HG03469 (cell line): ENCODE results near the gene SACM1L.
"Not testable (repeated sequence)": the region's sequence is repeated elsewhere in the genome, so short reads cannot be mapped to it uniquely, and the experiment has no call there.

ENCODE experiments used
- ATAC-seq: cut with Tn5 transposase; IDR thresholded peaks from one replicate; pipeline ENCODE4 v1.9.1; 2021; ENCODE audit warnings: mild to moderate bottlenecking, moderate library complexity, moderate number of reproducible peaks; ENCODE audit not compliant: unreplicated experiment

Gene SACM1L

DNA sequence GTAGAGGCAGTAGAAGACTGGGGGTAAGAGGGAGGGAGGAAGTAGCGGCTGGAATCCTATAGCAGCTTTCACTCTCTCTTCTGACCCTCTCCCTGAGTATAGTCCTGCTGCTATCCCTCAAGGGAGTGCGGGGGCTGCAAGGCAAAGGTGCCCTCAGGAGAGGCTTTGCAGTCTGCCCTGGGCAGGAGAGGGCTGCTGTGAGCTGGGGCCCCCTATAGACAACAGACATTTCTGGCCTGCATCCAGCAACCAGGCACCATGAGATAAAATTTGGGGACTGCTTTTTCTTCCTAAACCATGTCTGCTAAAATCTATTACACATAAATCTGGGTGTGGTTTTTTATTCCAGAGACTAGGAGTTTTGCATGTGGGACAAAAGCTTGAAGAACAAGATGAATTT lies 48.0 kb downstream of the SACM1L start:
- ATAC-seq = no peak

DNA sequence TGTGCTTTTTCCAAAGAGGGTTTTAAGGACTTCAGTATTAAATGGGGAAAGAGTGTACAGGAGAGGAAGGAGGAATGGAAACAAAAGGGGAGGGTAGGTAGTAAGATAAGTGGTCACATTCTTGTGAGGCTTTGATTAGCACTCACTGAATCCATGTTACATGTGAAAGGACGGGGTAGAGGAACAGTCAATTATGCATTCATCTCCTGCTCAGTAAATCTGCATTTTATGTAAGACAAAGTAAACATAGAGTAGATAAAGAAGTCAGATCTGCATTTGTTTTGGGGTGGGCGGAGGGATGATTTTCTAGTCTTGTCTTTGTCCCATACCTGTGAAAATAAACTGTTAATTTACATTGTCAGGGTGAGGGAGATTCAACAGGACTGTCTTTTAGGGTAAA lies 50.8 kb downstream of the SACM1L start:
- ATAC-seq = no peak

DNA sequence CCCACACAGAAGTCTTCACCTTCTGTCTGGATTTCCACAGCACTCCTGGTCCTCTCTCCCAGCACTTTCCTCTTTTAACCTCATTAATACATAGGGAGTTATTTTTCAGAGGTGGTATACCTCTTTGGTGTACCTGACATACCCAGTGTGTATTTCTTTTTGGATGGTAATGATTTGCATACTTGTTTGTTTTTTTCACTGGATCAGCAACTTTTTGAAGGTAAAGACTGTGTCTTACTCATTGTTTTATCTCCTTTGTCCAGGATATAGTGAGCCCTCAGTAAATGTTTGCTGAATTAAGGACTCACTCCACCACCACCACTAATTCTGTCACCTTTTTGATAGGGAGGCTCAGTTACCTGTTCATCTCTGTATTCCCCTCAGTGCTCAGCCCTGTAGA lies 52.1 kb downstream of the SACM1L start:
- ATAC-seq = no peak

DNA sequence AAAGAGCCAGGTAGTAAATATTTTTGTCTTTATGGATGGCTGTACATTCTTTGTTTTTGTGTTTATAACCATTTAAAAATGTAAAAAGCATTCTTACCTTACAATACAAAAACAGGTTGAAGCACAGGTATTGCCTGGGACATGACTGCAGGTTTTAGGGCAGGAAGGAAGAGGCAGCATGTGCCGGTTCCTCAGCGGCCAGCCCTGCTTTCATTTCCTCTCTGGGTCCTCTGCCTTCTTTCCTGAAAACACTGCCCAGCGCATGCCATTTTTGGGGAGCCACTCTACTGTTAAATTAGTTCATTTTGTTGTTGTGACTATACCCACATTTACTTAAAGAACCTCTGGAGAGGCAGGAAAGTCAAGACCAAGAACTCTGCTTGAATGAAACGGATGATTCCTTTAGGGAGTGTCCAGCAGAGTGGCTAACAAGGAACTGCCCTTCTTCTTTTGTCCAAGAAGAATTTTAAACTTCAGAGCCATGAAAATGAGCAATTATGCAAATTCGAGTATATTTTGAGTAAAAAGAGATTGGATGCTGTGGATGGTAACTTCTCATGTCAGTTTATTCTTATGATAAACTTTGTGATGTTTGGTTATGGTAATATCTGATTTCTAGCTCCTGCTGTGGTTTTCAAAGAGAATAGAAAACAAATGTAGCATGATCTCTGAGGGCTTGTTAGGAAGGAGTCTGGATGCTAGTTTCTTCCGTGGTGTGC lies 52.7 kb downstream of the SACM1L start:
- ATAC-seq = no peak

DNA sequence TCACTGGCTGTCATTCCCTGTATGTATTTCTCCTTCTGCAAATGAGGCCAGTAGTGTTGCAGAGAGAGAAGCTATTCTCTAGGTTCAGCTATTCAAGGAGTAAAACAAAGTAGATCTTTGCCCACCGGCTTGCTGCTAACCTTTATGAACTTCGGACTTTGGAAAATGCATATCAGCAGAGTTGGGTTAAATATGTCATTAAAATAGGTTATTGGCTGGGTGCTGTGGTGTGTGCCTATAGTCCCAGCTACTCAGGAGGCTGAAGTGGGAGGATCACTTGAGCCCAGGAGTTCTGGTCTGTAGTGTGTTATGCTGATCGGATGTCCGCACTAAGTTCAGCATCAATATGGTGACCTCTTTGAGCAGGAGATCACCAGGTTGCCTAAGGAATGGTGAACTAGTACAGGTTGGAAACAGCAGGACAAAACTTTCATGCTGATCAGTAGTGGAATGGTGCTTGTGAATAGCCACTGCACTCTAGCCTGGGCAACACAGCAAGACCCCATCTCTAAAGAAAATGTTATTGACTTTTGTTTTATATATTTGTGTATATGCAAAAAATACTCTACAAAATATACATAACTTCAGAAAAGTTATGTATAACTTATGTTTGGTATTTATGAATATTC lies 53.4 kb downstream of the SACM1L start:
- no peak for ATAC-seq

DNA sequence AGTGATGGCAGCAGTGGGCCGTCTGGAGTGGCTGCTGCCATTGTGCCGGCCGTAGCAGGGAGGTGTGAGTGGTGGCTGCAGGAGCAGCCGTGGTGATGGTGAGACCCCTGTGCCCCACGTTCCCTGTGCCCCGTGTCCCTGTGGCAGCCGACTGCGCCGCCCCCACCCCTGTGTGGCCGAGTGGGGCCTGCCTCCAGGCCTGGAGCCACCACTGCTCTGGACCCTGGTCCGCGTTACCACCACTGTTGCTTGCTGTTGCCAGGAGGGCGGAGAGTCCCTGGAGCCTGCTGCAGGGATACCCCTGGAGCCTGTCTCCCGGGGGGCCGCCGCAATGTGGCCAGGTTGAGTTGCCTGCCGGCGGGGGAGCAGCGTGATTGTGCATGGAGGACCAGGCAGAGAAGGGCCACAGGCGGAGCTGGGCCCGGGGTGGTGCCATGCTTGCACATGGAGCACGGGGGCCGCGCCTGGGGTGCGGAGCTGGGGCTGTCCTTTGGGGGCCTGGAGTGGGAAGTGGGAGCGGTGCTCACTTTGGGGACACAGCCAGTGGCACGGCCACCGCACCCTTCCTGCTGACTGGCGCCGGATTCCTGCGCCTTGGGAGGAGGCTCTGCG lies 57.1 kb downstream of the SACM1L start:
- ATAC-seq = no peak

DNA sequence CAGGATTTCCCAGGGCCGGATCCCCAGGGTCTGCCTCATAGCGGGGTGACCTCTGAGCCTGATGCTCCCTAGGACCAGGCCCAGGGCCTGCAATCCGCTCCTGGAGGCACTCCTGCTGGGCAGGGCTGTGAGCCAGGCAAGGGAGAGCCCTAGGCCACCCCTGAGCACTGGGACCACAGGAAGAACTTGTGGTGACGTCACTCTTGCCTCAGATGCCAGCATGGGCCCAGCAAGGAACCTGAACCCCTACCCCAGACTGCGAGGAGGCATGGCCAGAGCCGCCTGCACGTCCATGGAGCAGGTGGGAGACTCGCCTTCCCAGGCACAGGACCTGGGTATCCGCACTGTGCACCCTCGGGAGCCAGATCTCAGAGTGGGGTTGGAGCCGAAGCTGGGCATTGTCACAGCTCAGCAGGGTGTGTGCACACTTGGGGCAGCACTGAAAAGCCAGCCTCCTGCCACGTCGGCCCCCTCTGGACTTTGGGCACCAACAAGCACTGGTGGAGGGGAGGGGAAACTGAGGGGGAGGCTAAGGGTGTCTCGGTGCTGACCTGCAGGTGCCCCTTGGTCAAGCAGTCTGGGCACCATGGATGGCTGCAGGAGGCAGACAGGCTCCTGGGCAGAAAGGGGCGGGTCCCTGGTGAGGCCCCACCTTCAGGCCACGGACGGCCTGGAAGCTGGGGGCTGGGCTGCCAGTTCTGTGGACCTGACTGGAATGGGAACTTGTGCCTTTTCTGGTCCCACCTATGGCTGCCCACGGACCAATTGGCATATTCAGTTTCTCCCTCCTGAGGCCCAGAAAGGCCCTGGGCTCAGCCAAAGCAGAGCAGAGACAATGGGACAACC lies 57.8 kb downstream of the SACM1L start:
- ATAC-seq = no peak

DNA sequence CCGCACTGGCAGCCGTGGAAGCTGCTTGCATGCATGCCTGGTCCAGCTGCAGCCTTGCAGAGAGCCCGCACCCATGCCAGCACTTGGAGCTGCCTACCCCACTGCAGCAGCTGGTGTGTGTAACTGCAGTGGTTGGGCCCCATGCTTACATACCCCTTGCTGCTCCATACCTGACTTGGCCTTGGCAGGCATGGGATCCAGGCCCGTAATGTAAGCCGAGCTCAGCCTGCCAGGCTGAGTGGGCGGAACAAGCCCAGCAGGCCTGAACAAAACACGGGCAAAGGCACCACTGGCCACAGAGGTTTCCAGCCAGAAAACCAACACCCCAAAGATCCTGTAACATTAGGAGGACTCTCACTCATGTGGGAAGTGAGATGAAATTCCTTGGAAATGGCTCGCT lies 58.9 kb downstream of the SACM1L start:
- no peak for ATAC-seq

DNA sequence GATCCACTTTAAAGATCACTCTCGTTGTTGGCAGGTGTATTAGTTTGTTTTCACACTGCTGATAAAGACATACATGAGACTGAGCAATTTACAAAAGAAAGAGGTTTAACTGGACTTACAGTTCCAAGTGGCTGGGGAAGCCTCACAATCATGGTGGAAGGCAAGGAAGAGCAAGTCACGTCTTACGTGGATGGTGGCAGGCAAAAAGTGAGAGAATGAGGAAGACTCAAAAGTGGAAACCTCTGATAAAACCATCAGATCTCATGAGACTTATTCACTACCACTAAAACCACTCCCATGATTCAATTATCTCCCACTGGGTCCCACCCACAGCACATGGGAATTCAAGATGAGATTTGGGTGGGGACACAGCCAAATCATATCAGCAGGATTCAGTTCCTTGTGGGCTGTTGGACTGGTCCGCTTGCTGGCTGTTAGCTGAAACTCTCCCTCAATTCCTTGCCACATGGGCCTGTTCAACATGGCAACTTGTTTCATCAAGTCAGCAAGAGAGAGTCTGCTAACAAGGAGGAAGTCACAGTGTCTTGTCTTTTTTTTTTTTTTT lies 59.9 kb downstream of the SACM1L start:
- ATAC-seq = not testable (repeated sequence)

DNA sequence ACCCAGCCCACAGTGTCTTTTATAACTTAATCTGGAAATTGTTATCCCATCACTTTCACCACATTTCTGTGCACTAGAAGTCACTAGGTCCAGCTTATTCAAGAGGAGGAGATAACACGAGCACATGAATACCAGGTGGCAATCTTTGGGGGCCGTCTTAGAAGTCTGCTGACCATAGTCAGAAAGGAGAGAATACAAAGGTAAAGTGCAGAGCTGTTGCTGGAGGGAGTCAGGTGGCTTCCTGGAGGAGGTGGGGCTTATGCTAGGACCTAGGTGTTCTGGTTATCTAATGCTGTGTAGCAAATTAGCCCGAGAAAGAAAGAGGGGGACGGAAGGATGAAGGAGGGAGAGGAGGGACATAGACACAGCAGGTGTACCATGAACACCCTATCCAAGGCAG lies 60.7 kb downstream of the SACM1L start:
- no peak for ATAC-seq

DNA sequence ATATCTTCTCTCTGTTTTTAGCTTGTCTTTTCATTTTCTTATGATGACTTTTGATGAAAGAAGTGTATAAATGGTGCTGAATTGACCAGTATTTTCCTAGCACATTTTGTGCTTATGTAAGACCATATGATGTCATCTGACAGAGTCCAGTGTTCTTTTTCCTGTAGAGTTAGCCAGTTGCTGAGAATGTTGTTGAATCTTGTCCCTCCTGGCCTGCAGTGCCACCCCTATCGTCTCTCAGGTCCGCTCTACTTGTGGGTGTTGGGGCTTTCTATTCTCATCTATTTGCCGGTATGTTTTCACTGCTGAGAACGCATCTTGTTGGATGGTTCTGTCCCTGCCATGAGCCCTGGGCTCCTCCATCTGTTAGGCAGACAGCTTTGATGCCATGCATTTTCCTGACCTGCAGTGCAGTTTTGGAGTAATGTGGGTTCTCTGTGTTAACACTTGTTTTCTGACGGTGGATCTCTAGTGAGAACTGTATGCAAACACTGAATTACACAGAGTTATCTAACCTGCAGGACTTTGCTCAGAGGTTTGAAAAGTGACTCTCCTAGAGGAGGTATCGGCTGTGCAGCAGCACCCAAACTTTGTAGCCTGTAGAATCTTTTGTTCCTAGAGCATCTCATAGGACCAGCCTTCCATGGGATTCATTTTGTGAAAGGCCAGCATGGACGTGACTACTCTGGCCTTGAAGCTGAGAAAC lies 62.5 kb downstream of the SACM1L start:
- ATAC-seq = no peak

DNA sequence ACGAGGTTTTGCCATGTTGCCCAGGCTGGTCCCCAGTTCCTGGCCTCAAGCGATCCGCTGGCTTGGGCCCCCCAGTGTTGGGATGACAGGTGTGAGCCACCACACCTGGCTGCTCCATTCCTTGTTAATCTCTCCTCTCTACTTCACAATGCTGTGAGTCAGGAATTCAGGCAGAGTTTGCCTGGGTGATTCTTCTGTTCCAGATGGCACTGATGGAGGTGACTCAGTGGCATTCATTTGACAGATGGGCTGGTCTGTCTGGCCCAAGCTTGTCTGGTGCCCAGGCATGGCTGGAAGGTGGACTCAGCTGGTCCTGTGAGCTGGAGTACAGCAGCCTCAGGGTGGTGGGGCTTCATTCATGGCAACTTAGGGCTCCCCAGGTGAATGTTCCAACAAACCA lies 63.9 kb downstream of the SACM1L start:
- ATAC-seq = no peak

DNA sequence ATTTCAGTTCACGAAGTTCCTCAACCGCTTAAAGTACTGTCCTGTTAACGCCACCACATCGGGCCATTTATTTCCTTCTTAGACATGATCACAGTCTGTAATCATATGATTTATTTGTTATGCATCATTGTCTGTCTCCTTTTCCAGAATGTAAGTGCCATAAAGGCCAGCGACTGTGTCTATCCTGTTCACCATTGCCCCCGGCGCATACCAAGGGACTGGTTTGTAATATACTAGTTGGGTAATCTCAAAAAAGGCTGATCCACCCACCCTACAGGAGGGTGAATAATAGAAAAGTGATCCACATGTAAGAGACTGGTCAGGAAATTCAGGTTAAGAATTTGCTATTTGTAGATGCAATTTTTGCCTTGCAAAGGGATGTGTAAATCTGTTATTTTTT lies 65.3 kb downstream of the SACM1L start:
- ATAC-seq = no peak

DNA sequence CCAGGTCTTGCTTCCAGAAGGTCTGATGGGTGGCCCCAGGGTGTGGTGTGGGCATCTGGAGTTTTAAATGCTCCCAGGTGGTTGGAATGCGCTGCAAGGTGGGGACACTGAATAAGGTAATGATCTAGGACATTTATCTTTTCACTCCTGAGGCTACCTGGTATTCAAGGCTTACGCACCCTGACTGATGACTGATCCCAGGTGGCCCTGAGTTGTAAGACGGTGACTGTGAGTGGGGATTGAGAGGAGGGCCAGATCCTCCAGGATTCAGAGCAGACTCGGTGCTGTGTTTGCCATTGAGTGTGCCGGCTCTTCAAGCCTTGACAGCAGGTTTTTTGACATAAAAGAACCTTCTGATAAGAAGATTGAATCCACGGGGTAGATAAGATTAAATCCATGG lies 66.9 kb downstream of the SACM1L start:
- ATAC-seq = no peak

DNA sequence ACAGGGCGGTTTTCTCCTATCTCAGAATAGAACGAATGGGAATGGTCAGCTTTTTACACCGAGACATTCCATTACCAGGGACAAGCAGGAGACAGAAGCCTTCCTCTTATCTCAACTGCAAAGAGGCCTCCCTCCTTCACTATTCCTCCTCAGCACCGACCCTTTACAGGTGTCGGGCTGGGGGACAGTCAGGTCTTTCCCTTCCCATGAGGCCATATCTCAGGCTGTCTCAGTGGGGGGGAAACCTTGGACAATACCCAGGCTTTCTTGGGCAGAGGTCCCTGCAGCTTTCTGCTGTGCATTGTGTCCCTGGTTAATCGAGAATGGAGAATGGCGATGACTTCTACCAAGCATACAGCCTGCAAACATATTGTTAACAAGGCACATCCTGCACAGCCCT lies 67.9 kb downstream of the SACM1L start:
- ATAC-seq = not testable (repeated sequence)

DNA sequence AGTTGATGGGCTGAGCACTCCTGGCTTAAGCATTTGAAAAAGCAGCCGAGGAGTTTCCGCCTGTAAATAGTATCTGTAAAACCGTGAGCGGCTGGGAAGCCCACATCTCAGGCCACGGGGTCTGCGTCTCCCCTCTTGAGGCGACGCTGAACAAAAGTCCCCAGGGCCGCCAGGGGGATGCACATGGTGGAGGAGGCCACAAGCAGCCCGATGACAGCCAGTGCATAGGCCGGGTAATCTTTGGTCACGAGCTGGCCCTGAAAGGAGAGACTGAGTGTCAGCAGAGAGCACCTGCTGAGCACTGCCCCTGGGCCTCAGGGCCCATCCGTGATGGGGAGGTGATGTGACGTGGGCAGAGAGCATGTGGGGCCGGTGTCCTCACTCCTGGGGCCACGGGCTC lies 69.7 kb downstream of the SACM1L start:
- ATAC-seq = no peak

DNA sequence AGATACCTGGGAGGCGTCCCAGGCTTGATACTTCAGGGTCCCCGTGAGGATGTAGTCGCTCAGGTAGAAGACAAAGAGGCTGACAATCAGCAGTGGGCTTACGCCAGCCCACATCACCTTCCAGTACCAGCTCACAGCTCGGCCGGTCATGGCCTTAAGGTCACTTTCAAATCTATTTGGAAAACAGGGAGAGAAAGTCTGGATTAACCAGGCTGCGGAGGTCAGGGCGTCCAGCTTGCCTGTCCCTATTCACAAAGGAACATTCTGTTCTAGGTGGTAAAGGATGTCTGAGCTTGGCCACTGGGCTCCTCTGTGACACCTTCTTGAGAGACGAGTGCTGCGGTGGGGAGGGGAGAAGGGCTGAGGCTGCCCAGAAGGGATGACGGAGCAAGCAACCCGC lies 70.7 kb downstream of the SACM1L start:
- no peak for ATAC-seq

DNA sequence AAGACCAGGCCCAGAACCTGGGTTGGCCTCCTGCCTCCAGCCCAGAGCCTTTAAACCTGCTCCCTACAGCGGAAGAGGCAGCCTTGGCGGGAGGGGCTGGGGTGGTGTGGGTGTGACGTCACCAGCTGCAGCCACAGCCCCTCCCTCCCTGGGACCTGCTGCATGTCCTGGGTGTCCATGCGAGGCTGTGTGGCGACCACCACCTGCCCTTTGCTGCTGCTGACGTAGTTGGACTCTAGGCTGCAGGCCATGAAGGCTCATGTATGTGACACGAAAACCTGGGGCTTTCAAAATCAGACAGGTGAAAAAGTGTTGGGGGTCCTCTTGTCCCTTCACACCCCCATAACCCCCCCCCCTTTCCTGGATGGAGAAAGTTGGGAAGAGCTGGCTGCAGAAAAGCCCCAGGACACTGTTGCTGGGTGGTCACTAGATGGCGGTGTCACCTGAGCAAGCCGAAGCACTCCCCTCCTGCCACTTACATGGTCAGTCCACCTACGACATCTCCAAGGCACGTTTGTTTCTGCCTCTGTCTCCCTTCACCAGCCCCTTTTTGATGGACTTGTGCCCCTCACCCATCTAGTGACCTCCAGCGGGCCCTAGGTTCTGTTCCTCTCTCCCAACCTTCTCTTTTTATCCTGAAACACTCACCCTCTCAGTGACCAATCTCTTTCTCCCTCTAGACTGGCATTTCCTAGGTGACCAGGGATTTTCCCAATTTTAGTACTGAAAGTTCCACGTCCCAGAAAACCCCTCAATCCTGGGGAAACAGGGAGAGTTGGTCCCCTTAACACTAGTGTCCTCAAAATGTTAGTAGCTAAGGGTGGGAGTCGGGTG lies 71.9 kb downstream of the SACM1L start:
- ATAC-seq = no peak

DNA sequence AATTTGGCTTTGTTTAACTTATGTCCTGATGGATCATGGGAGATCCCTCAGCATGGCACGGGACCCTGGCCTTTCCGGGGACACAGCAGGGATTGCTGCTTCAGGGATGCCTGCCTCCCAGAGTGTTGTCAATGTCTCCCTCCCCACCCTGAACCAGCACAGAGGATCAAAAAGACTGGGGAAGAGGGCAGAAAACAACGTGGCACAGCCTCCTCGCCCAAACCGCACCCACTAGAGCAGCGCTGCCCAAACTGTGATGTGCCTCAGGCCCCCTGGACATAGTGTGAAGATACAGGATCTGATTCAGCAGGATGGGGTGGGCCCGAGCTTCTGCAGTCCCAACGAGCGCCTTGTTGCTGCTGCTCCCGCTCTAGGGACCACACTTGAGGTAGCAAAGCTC lies 72.6 kb downstream of the SACM1L start:
- no peak for ATAC-seq
